HG03354 (cell line): ENCODE measurements around the gene LRRC4B.

ENCODE experiments used
- ATAC-seq: cut with Tn5 transposase; IDR thresholded peaks from one replicate; pipeline ENCODE4 v1.9.1; 2021; ENCODE audit warnings: mild to moderate bottlenecking; ENCODE audit not compliant: unreplicated experiment, poor library complexity, severe bottlenecking

The LRRC4B gene

DNA sequence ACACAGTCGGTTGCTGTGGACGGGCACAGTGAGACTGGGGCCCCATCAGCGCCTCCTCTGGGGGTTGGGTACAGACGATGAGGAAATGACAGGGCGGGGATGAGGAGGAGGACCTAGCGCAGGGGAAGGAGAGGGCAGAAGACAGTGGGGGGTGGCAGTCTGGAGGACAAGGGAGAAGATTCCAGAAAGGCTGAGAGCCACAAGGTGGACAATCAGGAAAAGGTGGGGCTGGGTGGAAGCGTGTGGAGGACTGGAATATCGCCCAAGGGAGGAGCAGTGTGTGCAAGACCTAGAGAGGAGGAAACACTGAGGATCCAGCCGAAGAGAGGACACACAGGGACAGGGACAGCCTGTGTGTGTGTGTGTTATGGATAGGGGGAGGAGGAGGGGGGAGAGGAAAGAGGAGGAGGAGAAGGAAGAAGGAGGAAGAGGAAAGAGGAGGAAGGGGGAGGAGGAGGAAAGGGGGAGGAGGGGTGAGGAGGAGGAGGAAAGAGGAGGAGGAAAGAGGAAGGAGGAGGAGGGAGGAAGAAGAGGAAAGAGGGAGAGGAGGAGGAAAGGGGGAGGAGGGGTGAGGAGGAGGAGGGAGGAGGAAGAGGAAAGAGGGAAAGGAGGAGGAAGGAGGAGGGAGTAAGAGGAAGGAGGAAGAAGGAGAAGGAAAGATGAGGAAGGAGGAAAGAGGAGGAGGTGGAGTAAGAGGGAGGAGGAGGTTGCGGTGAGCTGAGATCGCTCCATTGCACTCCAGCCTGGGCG, 75.8 kb downstream of the LRRC4B start:
- no peak for ATAC-seq

GRCh38 chr19:50490991-50491472, 77.2 kb downstream of the LRRC4B start:
- ATAC-seq: no peak

- no peak for ATAC-seq
These were observed 77.8 kb downstream of the LRRC4B start for GRCh38 chr19:50490411-50490811.

DNA sequence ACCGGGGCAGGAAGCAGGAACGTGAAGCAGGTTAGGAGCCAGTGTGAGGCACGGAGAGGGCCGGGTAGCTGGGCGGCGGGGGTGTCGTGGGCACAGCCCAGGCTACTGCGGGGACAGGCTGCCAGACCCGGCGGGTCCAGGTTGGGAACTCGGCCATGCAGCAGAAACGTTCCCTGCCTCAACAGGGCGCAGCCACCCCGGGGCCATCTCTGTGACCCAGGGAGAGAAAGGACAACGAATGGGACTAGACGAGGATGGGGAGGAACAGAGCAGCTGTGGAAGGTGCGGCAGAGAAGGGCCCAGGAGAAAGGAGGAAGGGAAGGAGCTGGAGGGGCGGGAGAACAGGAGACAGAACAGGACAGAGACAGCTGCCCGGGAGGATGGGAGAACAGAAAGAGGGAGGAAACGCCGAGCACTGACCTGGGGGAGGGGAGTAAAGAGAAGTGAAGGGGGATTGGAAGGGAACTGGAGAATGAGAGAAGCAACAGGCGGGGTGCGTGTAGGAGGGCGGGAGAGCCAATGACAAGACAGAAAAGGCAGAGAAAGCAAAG, 78.7 kb downstream of the LRRC4B start:
- no peak for ATAC-seq

DNA sequence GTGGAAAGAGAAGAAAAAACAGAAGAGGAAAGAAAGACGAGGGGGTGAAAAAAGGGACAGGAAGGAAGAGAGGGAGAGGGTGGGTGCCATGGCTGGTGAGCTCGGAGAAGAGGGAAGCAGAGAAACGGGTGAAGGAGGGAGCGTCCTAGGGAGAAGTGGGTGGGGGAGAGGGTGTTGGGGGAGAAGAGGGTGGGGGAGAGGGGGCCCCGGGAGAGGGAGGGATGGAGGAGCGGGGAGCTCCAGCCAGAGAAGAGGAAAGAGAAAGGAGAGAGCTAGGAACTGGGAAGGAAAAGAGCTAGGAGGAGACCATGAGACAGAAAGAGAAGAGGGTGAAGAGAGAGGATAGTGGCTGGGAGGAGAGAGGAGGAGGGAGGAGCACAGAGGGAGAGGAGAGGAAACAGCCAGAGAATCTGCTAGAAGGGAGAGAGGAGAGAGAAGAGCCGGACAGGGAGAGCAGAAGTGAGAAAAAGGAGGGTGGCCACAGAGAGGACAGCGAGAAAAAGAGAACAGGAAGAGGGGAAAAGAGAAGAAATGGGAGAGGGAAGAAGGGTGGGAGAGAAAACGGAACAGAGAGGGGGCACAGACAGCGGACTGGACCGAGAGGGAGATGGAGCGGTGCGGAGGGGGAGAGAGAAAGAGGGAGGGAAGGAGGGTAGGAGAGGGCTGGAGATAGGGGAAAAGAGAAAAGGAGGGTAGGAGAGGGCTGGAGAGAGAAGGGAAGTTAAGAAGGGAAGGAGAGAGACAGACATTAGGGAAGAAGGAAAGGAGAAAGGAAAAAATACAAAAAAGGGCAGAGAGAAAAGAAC, 79.6 kb downstream of the LRRC4B start:
- ATAC-seq: no peak

DNA sequence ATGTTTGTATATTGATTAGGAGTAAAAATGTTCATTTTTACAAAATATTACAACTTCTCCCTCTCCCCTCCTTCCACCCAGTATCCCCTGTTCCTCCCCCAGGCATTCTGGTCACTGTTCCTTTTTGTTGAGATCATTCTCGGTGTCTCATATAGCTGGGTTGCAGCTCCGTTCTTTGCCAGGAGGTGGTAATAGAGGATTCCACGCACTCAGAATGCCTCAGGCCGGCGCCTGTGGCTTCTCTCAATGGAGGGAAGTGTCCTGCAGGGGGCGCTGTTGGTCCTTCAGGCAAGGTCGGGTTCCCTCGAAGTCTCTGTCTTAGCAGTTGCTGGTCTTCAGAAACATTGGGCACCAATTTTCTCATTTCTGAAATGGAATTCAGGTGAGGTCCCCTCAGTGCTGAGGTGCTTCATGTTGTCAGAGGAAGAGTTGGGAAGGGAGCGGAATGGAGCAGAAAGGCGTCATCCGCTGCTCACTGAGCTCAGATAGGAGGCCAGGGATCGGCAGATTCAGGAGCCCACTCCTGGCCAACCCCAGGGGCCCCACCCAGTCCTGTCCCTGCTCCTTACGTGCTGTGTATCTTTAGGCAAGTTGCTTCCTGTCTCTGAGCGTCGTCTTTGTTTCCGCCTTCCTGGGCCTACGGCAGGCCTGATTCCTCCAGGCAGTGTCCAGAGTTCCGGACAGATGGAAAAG, 81.3 kb downstream of the LRRC4B start:
- ATAC-seq: no peak

- ATAC-seq: no peak
These were observed 82.8 kb downstream of the LRRC4B start for GRCh38 chr19:50485284-50485955.

DNA sequence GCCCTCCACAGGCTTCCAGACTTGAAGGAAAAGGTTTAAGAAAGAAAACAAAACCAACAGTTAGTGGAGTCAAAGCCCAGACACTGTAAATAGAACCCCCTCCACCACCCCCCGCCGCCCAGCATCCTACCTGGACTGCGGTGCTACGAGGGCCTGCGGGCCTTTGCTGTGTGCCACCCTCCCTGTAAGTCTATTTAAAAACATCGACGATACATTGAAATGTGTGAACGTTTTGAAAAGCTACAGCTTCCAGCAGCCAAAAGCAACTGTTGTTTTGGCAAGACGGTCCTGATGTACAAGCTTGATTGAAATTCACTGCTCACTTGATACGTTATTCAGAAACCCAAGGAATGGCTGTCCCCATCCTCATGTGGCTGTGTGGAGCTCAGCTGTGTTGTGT, 85.3 kb downstream of the LRRC4B start:
- no peak for ATAC-seq

DNA sequence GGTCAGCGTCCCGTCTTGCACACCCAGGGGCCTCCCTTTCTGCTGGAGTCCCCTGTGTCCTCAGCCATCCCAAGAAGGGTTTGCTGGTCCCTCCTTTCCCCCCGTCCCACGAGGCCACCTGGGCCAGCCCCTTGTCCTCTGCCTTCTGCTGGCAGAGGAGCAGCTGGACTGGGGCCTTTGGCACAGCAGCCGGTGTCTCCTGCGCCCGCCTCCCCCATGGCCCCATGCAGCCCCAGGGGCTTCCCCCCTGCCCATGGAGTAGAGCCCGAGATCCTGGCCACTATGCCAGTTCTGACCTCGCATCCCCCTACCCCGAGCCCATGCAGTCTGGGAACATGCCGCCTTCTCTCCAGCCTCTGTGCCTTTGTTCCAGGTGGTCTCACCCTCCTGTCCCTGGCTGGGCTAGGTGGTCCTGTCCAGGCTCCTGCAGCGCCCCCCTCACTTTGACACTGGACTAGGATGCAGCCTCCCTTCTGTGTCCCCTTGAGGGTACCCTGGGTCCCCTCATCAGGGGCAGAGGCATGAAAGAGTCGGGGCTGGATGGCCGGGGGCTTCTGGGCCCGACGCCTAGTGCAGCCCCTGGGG, 85.9 kb downstream of the LRRC4B start:
- no peak for ATAC-seq

- ATAC-seq: no peak
These were observed 86.7 kb downstream of the LRRC4B start for GRCh38 chr19:50481351-50482149.

DNA sequence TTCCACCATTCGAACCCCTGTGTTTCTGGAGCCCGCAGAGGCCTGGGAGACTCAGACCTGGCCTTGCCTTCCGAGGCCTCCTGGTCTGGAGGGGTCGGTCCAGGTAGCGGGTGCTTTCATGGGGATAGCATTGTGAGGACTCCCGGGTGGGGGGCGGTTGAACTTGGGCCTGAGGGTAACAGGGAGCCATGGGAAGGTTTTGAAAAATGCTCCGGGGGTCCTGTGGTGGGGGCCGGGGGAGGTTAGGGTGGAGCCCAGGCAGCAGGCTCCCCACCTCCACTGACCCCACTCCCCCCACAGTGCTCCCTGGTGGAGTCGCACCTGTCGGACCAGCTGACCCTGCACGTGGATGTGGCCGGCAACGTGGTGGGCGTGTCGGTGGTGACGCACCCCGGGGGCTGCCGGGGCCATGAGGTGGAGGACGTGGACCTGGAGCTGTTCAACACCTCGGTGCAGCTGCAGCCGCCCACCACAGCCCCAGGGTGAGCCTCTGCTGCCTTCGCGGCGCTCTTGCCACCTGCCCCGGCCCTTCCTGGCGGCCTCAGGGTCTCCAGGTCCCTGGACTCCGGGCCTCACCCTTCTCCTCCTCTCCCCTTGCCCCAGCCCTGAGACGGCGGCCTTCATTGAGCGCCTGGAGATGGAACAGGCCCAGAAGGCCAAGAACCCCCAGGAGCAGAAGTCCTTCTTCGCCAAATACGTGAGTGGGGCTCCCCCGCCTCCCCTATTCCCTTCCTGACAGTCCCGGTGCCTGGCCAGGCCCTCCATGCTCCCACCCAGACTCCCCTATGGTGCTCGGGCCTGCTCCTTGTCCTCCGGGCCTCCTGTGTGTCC, 87.7 kb downstream of the LRRC4B start:
- no peak for ATAC-seq

DNA sequence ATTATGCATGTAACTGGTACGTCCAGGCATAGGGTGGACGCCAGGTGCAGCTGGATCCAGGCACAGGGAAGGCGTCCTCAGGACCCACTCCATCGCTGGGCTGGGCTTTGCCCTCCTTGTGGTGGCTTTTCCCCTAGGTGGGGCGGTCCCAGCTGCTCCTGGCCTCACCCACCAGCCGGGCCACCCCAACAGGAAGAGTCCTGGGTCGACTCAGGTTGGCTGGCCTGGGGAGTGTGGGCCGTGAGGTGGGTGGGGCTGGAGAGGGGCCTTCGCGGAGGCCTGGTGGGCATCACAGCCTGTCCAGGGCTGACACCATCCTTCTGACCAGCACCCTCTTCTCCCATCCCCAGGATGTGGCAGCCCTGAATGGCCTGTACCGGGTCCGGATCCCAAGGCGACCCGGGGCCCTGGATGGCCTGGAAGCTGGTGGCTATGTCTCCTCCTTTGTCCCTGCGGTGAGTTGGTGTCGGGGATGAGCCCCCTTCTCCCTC, 88.4 kb downstream of the LRRC4B start:
- ATAC-seq: no peak

GRCh38 chr19:50478901-50479715, 89.1 kb downstream of the LRRC4B start:
- no peak for ATAC-seq

DNA sequence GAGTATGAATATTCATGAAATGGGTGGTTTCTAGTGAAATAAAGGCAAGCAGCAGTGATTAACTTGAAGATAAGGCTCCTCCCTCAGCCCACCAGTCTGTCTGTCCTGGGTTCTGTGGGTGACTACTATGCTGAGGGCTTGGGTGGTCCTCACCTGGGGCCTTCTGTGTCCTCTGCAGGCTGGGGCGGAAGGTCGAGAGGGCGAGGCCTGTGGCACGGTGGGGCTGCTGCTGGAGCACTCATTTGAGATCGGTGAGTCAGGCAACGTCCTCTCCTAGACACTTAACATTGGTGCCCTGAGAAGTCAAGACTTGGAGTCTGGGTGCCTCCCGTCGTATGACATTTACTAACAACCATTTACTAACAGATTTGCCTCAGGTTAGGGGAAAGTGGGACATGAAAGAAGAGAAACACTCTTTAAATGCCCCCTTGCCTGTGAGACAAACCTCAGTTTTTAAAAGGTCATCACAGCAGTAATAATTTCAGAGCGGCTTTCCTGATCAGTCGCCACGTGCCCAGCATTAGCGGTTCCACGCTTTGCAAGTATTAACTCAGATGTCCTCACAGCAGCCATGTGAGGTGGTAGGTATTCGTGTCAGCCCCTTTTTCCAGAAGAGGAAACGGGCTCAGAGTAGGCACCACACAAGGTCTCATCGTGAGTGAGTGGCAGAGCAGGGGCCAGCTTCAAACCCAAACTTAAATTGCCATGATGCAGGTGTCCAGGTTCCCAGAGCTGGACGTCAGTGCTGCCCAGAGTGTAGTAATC, 90.3 kb downstream of the LRRC4B start:
- no peak for ATAC-seq

GRCh38 chr19:50476907-50477238, 91.4 kb downstream of the LRRC4B start:
- ATAC-seq: no peak

- ATAC-seq: peak; percentile 92
These were observed 91.9 kb downstream of the LRRC4B start, which contains the start of the genes EMC10 and GARIN5A for GRCh38 chr19:50476224-50476906. EMC10 (plus strand) TSS chr19:50476507; CDS start chr19:50476545, 38 bp downstream. GARIN5A (minus strand) TSS chr19:50476848; CDS start chr19:50476388, 460 bp downstream.
